Activated CD4-positive, alpha-beta T cell treated with anti-CD3 and anti-CD28 coated beads, Interleukin-10, Interleukin-2, amounts not matched to agents 100 ng/mL and 50 ng/mL, durations not matched to agents 16 hours and 8 hours (primary cell): ENCODE data around the gene ASTN2.
A peak's percentile ranks its signal among the peaks of the same experiment; 100 is the strongest.

ENCODE experiments used
- DNase-seq: peaks from one replicate; pipeline ENCODE4 v3.0.0-alpha.2; 2020

ASTN2 gene

GRCh38 chr9:116646661-116647514, 768.0 kb downstream of the ASTN2 start:
- peak; percentile 13 for DNase-seq

GRCh38 chr9:116644091-116644688, 770.7 kb downstream of the ASTN2 start:
- DNase-seq = no peak

GRCh38 chr9:116643691-116644090, 771.2 kb downstream of the ASTN2 start:
- no peak for DNase-seq

GRCh38 chr9:116641292-116642059, 773.4 kb downstream of the ASTN2 start:
- no peak for DNase-seq

GRCh38 chr9:116639251-116639741, 775.6 kb downstream of the ASTN2 start:
- no peak for DNase-seq

GRCh38 chr9:116635908-116636307, 778.9 kb downstream of the ASTN2 start:
- DNase-seq = peak; percentile 15

GRCh38 chr9:116632990-116633838, 781.6 kb downstream of the ASTN2 start:
- DNase-seq = peak; percentile 22

- no peak for DNase-seq
Observed at GRCh38 chr9:116629634-116630033, 785.2 kb downstream of the ASTN2 start.

- DNase-seq = no peak
Observed at GRCh38 chr9:116628716-116629115, 786.1 kb downstream of the ASTN2 start.

GRCh38 chr9:116627433-116627832, 787.4 kb downstream of the ASTN2 start:
- no peak for DNase-seq

- no peak for DNase-seq
Observed at GRCh38 chr9:116626762-116627161, 788.1 kb downstream of the ASTN2 start.

GRCh38 chr9:116623715-116624114, 791.1 kb downstream of the ASTN2 start:
- no peak for DNase-seq

- DNase-seq = no peak
Observed at GRCh38 chr9:116617389-116617788, 797.5 kb downstream of the ASTN2 start.

GRCh38 chr9:116616304-116616914, 798.4 kb downstream of the ASTN2 start:
- no peak for DNase-seq

GRCh38 chr9:116608064-116608463, 806.8 kb downstream of the ASTN2 start:
- no peak for DNase-seq

GRCh38 chr9:116605904-116606341, 808.9 kb downstream of the ASTN2 start:
- no peak for DNase-seq

GRCh38 chr9:116605060-116605459, 809.8 kb downstream of the ASTN2 start:
- DNase-seq = no peak

GRCh38 chr9:116604251-116604650, 810.6 kb downstream of the ASTN2 start:
- no peak for DNase-seq

GRCh38 chr9:116599342-116599884, 815.4 kb downstream of the ASTN2 start:
- no peak for DNase-seq

GRCh38 chr9:116596646-116597045, 818.2 kb downstream of the ASTN2 start:
- no peak for DNase-seq

- peak; percentile 1 for DNase-seq
Observed at GRCh38 chr9:116594547-116594946, 820.3 kb downstream of the ASTN2 start.

GRCh38 chr9:116592970-116593369, 821.9 kb downstream of the ASTN2 start:
- DNase-seq = no peak
